ENCODE results near the gene MKKS. TPM values are rescaled to one million over a fixed set of nuclear protein-coding genes. Genes with fewer than 3 reads are reported as not detected.

Gene MKKS
- total and polyA plus RNA-seq, 10 of the 15 experiments (the other 5 are each of a cell fraction or from before 2014, with no cell fraction given) = 4.3 to 17.9 (median 7.7) TPM

- peaks cover 37% of the 10 kb centered on the region for H3K4me1 ChIP-seq (ENCODE audit: control insufficient read depth, insufficient read depth, low read length)
- in situ Hi-C loops (cut with MboI) = no loop called here
- 3% methylated on average over 3 of the region's 3 CpGs for WGBS (ENCODE audit: insufficient coverage, insufficient replicate concordance, low lambda C conversion rate, missing lambda C conversion rate)
- intact Hi-C loops (cut with micrococcal nuclease; ENCODE audit: unreplicated experiment) = loop anchor here (1.0 to 10.0 kb wide), 7 partner anchors 34 to 1066 kb away; partner anchors contain the start of genes JAG1 and SLX4IP
- H3K9ac ChIP-seq (ENCODE audit: control insufficient read depth, insufficient read depth, low read length) = no peak overlapping the region
- no TSS peak for BruUV-seq (replicated peaks)
- peaks cover 0 to 3% of the 10 kb centered on the region in 2 experiments; a peak in 1 of 4 replicates for H3K36me3 ChIP-seq (ENCODE audit: control insufficient read depth in 2 of 2, insufficient read depth in 2 of 2, low read length in 1 of 2)
- H3K9me3 ChIP-seq (replicated peaks; ENCODE audit: control insufficient read depth, insufficient read depth, low read length) = no peaks in the 10 kb centered on the region; the same call in 2 of the 3 replicates
- FAIRE-seq (peak; percentile 93), ATAC-seq (peak; percentile 86), DNase-seq (ENCODE audit: low read depth, low spot score) (peak; percentile 60)
- H4K20me1 ChIP-seq (ENCODE audit: control insufficient read depth, insufficient read depth) = no peaks in the 10 kb centered on the region
- peak overlapping the region; percentile 62 for H3K4me2 ChIP-seq (ENCODE audit: control insufficient read depth, insufficient read depth)
- no peak overlapping the region for H3K4me3 ChIP-seq
- H3K27me3 ChIP-seq (replicated peaks in 1 of 2; ENCODE audit: control insufficient read depth in 2 of 2, insufficient read depth in 2 of 2, low read length in 1 of 2) = no peaks in the 10 kb centered on the region
- ChIA-PET SMC1A (ENCODE audit: uncharacterized antibody, unreplicated experiment) (interaction anchor here (0.7 to 6.8 kb wide), 30 partner anchors 8 to 796 kb away, joined by 3 to 76 read pairs (median 8); partner anchors contain the start of genes MKKS and SLX4IP), POLR2A (interaction anchor here (0.5 to 6.3 kb wide), 8 partner anchors 23 to 862 kb away, joined by 3 to 53 read pairs (median 4); partner anchors contain the start of genes MKKS and SLX4IP), CTCF (interaction anchor here (0.8 to 6.7 kb wide), 27 partner anchors 8 to 1067 kb away, joined by 3 to 57 read pairs (median 6); partner anchors contain the start of genes MKKS and SLX4IP), RAD21 (ENCODE audit: unreplicated experiment) (interaction anchor here (0.6 to 7.4 kb wide), 15 partner anchors 14 to 1421 kb away, joined by 3 to 77 read pairs (median 11); partner anchors contain the start of genes MKKS and SLX4IP)
- peaks cover 9% of the 10 kb centered on the region for H3K79me2 ChIP-seq (ENCODE audit: control insufficient read depth, insufficient read depth, low read length)
- H3K27ac ChIP-seq (ENCODE audit: control insufficient read depth, insufficient read depth) = peak overlapping the region; percentile 49; the same call in 1 of the 2 replicates
- no peak overlapping the region for H2AFZ ChIP-seq (ENCODE audit: control insufficient read depth, low read depth, low read length)
- TF ChIP-seq MTA3 (IDR thresholded peaks at IDR 0.05; ENCODE audit: borderline replicate concordance, low read length) = 0 out of 2 replicates have a peak, but pooled peaks have one; percentile 60
- TF ChIP-seq YY1 (IDR thresholded peaks at IDR 0.05; ENCODE audit: low read depth, low read length) = peak; percentile 86
- no peak for TF ChIP-seq HSF1 (IDR thresholded peaks at IDR 0.05; ENCODE audit: low read depth, low read length)
- TF ChIP-seq SMC3 (IDR thresholded peaks at IDR 0.05; ENCODE audit: borderline replicate concordance, low read length) = peak; percentile 63; the same call in 1 of the 2 replicates
- TF ChIP-seq IRF4 (IDR thresholded peaks at IDR 0.05; ENCODE audit: low read depth, low read length) = peak; percentile 92
- TF ChIP-seq RFX5 (IDR thresholded peaks at IDR 0.05; ENCODE audit: low read depth, low read length) = no peak
- TF ChIP-seq TCF3 (IDR thresholded peaks at IDR 0.05; ENCODE audit: borderline replicate concordance, insufficient read depth, low read depth, low read length) = peak; percentile 88; the same call in 1 of the 2 replicates
- TF ChIP-seq CREM (IDR thresholded peaks at IDR 0.05; ENCODE audit: low read depth) = peak; percentile 69
- peak; percentile 47; the same call in 1 of the 2 replicates for TF ChIP-seq PAX5 (IDR thresholded peaks at IDR 0.05; ENCODE audit: borderline replicate concordance, low read depth, low read length)
- TF ChIP-seq ATF7 (IDR thresholded peaks at IDR 0.05; ENCODE audit: low read depth) = peak; percentile 64
- TF ChIP-seq SPI1 (IDR thresholded peaks at IDR 0.05; ENCODE audit: borderline replicate concordance, insufficient read depth, low read depth, low read length) = peak; percentile 97
- peak; percentile 48; the same call in 1 of the 2 replicates for TF ChIP-seq NKRF (conservative IDR thresholded peaks at IDR 0.05)
- TF ChIP-seq SKIL (IDR thresholded peaks at IDR 0.05; ENCODE audit: low read depth, poor library complexity, severe bottlenecking) = peak; percentile 36
- TF ChIP-seq CEBPZ (IDR thresholded peaks at IDR 0.05; ENCODE audit: low read depth, low read length) = no peak
Measured at GRCh38 chr20:10476319-10476724, 42.3 kb upstream of the MKKS start.

All from GM12878 (cell line).